Epithelial cell of proximal tubule (primary cell): ENCODE results near the gene RPIA. TPM values are rescaled to one million over a fixed set of nuclear protein-coding genes. Genes with fewer than 3 reads are reported as not detected.

Source experiments
- DNase-seq: peaks from one replicate; pipeline ENCODE4 v3.0.0-alpha.2; 2011; ENCODE audit warnings: low read depth
- H3K4me3 ChIP-seq: 2 replicates; pipeline ENCODE4 v1.5.1; 2011; ENCODE audit warnings: low read depth, mild to moderate bottlenecking, low read length
- total RNA-seq: library from RNA; depleted of rRNA; stranded (reverse); fragments of >200 nt; gene quantifications from 2 replicates; pipeline ENCODE4 v1.2.3, GENCODE V29; 2015
- TF ChIP-seq, protein P1 (sequence below): conservative IDR thresholded peaks from 2 replicates; pipeline ENCODE4 v1.5.1; 2012; ENCODE audit warnings: low read depth, mild to moderate bottlenecking, low read length

The RPIA gene
- total RNA-seq, 1 donor from 2014 or later: 8.0 TPM

DNA sequence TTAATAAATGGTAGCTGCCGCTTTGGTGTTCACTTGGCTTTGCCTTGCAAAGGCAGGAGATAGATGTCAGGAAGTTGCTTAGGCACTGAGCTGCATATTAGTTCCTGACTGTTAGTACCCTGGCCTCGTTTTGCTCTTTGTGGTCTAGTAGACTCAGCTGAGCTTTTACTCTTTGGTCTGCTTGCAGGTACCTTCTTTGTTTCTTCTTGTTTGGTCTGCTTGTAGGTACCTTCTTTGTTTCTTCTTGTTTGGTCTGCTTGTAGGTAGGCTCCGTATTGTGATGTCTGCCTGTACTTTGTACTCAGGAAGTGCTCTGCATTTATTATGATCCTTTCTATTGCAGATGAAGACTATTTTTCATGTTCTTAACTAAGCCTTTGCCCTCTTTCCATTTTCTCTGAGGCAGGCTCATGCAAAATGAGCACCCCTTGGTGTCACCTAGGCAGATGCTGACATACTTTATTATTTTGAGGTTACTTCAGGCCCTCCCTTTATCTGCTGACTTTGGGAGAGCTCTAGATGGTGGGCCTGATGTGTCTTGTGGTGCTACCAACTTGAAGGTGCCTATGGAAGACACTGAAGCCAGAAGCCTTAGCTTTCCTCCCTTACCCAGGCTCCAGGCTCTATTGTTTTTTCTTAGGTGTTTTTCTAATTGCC is 6.0 kb downstream of the RPIA start:
- TF ChIP-seq, protein P1, sequence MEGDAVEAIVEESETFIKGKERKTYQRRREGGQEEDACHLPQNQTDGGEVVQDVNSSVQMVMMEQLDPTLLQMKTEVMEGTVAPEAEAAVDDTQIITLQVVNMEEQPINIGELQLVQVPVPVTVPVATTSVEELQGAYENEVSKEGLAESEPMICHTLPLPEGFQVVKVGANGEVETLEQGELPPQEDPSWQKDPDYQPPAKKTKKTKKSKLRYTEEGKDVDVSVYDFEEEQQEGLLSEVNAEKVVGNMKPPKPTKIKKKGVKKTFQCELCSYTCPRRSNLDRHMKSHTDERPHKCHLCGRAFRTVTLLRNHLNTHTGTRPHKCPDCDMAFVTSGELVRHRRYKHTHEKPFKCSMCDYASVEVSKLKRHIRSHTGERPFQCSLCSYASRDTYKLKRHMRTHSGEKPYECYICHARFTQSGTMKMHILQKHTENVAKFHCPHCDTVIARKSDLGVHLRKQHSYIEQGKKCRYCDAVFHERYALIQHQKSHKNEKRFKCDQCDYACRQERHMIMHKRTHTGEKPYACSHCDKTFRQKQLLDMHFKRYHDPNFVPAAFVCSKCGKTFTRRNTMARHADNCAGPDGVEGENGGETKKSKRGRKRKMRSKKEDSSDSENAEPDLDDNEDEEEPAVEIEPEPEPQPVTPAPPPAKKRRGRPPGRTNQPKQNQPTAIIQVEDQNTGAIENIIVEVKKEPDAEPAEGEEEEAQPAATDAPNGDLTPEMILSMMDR: no peak
- H3K4me3 ChIP-seq: no peak overlapping the region
- no peak for DNase-seq

DNA sequence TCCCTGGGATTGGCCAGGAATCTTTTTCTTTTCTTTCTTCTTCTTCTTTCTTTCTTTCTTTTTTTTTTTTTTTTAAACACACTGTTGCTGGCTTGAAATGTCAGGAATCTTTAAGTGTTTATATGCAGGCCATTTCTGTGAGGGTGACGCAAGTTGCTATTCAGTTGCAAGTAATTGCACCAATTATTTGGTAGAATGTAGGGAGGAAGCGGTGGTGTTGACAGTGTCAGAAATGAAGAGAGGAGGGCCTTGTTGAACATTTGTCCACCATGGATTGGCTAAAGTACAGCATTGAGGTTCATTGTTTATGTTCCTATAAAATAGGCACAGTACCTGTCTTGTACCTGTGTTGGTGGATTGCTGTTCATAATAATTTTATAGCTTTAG is 6.5 kb downstream of the RPIA start:
- DNase-seq: no peak
- no peak overlapping the region for H3K4me3 ChIP-seq
- TF ChIP-seq, protein P1: no peak

DNA sequence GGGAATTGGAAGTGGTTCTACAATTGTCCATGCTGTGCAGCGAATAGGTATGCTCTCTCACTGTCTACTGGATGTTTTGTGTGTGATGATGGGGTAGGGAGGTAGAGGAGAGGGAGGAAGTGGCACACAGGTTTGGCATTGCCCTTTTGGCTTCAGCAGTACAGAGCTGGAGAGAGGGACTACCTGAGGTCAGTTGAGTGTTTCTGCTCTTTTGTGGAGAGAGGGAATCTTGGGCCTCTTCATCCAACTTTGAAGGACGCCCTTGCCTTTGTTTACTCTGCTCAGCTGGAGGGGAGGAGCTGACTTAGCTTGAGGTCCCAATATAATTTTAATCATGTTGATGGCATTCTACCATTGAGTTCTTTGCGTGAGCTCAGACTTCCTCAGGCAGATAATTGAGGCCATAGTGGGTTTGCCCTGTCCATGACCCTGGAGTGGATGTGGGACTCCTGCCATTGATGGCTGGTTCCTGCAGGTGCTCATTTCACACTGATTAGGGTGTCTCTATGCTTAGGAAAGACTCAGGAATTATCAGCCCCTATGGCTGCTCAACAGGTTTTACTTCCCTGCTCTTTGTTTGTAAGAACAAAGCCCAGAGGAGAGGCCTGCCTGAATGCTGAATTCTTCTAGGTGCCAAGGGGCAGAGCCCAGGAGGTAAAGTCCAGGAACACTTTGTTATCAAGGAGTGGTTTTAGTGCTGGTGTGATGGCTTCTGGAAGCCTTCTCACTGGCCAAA is 7.2 kb downstream of the RPIA start:
- TF ChIP-seq, protein P1: no peak
- DNase-seq: no peak
- no peak overlapping the region for H3K4me3 ChIP-seq

DNA sequence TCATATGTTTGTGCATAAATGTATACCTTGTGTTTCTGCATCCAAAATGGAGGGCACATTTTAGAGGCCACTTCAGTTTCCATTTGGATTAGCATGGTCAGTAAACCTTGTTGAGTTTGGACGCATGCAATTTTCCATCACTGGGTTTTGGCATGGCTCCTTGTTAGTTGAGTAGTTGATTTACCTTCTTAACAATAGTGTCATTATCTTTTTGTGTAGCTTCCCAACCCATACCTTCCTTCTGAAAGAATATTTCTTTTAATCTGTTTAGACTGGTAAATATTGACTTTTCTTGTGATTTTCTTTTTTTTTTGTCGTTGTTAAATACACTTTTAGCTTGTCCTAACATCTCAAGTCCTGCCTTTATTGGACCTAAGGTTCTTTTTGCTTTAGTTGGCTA is 15.5 kb downstream of the RPIA start:
- TF ChIP-seq, protein P1: no peak

DNA sequence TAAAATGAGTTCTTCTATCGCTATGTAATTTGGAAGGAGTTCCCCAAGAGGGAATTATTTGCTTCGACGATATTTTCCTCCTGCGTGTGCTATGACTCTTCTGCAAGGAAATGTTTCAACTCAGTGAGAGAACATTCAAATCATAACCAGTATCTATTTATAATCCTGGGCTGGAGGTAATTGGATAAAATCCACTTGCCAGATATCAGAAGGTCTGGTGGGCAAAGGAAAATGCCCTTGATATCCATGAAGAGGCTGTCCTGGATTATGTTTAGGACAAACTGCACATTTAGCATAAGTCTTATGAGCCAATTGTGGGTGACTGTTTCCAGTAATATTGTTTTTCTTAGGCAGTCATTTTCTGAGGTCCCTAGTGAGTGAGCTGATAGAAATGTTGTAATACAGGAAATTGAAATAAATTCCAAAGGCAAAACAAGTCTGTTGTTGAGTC is 17.7 kb downstream of the RPIA start:
- H3K4me3 ChIP-seq: no peak overlapping the region
- DNase-seq: no peak
- TF ChIP-seq, protein P1: no peak

More for the DNA sequence above, 15.5 kb downstream of the RPIA start:
- DNase-seq: no peak
- no peak overlapping the region for H3K4me3 ChIP-seq

DNA sequence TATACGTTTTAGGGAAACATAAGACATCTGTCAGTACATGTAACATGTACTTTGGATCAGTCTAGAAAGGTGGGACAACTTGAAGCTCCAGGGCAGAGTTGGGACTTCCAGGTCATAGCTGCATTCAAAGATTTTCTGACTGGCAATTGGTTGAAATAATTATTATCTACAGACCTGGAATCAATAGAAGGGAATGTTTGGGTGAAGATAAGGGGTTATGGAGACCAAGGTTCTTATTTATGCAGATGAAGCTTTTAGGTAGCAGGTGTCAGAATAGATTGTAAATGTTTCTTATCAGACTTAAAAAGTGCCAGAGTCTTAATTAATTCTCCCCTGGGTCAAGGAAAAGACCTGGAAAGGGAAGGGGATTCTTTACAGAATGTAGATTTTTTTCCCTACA is 19.8 kb downstream of the RPIA start:
- H3K4me3 ChIP-seq: no peak overlapping the region
- no peak for DNase-seq
- TF ChIP-seq, protein P1: no peak
